ENCODE measurements around the gene LCMT1.

The LCMT1 gene

GRCh38 chr16:25199457-25199856 is 87.9 kb downstream of the LCMT1 start:
- DNase-seq: no peak

- no peak for DNase-seq
These were observed 99.2 kb downstream of the LCMT1 start for GRCh38 chr16:25210758-25211157.

GRCh38 chr16:25212636-25213035 is 101.1 kb downstream of the LCMT1 start:
- no peak for DNase-seq

GRCh38 chr16:25213709-25214397 is 102.3 kb downstream of the LCMT1 start:
- DNase-seq: no peak

GRCh38 chr16:25217112-25217511 is 105.6 kb downstream of the LCMT1 start:
- DNase-seq: no peak

- no peak for DNase-seq
These were observed 106.4 kb downstream of the LCMT1 start for GRCh38 chr16:25217921-25218320.

GRCh38 chr16:25219070-25219737 is 107.7 kb downstream of the LCMT1 start:
- no peak for DNase-seq

- DNase-seq: no peak
These were observed 111.4 kb downstream of the LCMT1 start for GRCh38 chr16:25222959-25223358.

GRCh38 chr16:25223964-25224363 is 112.4 kb downstream of the LCMT1 start:
- DNase-seq: no peak

GRCh38 chr16:25224731-25225319 is 113.3 kb downstream of the LCMT1 start:
- no peak for DNase-seq
